H1 (cell line): ENCODE measurements around the gene SLC26A6. TPM values are rescaled to one million over a fixed set of nuclear protein-coding genes. Genes with fewer than 3 reads are reported as not detected.

Experiments used
- CTCF ChIA-PET: fragments of 300-600 bp; sonication (Branson Sonifier 250); formaldehyde crosslinking; loops from one replicate; lab custom pipeline; 2021; ENCODE audit not compliant: partially characterized antibody; lab: Charles Lee
- POLR2A ChIA-PET: fragments of 300-600 bp; sonication (Branson Sonifier 250); formaldehyde crosslinking; loops from one replicate; lab custom pipeline; 2021; ENCODE audit warnings: inconsistent platforms; ENCODE audit not compliant: partially characterized antibody; lab: Charles Lee
- DNase-seq, 2 experiments: peaks; one replicate each; pipeline versions ENCODE4 v3.0.0 to v3.0.0-alpha.2; 2010 to 2022; ENCODE audit warnings: low spot score in 2 of 2, low read depth in 1 of 2, mixed read lengths in 1 of 2
- FAIRE-seq: peaks from 2 replicates; lab custom pipeline; 2011; peaks lifted over from hg19 to GRCh38; lab: Jason Lieb, UNC
- H2AFZ ChIP-seq: 2 replicates; pipeline ENCODE4 v1.8.1; 2012; ENCODE audit warnings: low read length, inconsistent platforms
- H2AK5ac ChIP-seq: 2 replicates; pipeline ENCODE4 v1.6.1; 2013; ENCODE audit warnings: low read depth, low read length
- H2BK120ac ChIP-seq: replicated peaks from 2 replicates; pipeline ENCODE3; 2013; ENCODE audit warnings: low read depth, low read length, inconsistent platforms
- H2BK12ac ChIP-seq: 2 replicates; pipeline ENCODE4 v1.6.1; 2013; ENCODE audit warnings: low read depth, low read length
- H2BK15ac ChIP-seq: 2 replicates; pipeline ENCODE4 v1.6.1; 2013; ENCODE audit warnings: low read length
- H2BK20ac ChIP-seq: 2 replicates; pipeline ENCODE4 v1.6.1; 2013; ENCODE audit warnings: low read length
- H2BK5ac ChIP-seq: 2 replicates; pipeline ENCODE4 v1.6.1; 2013; ENCODE audit warnings: low read depth, low read length
- H3K14ac ChIP-seq: 2 replicates; pipeline ENCODE4 v1.6.1; 2013; ENCODE audit warnings: inconsistent platforms; ENCODE audit not compliant: insufficient read length
- H3K18ac ChIP-seq: 2 replicates; pipeline ENCODE4 v1.6.1; 2013; ENCODE audit warnings: low read length; ENCODE audit errors: extremely low read depth
- H3K23ac ChIP-seq: 2 replicates; pipeline ENCODE4 v1.6.1; 2013; ENCODE audit warnings: inconsistent platforms; ENCODE audit not compliant: insufficient read length
- H3K23me2 ChIP-seq: 2 replicates; pipeline ENCODE4 v1.6.1; 2013; ENCODE audit warnings: low read depth, low read length
- H3K27ac ChIP-seq: 2 replicates; pipeline ENCODE4 v1.6.1; 2011; ENCODE audit warnings: low read depth, low read length, inconsistent platforms
- H3K27me3 ChIP-seq, 4 experiments: replicated peaks in 1 of 4; 1 replicate in 1 of 4; 2 replicates in 3 of 4; pipeline versions ENCODE4 v1.6.1 to v1.8.1; 2011 to 2013; ENCODE audit warnings: low read length in 3 of 4, mild to moderate bottlenecking in 3 of 4, inconsistent platforms in 2 of 4, mixed read lengths in 2 of 4, moderate library complexity in 1 of 4; ENCODE audit not compliant: control insufficient read depth in 3 of 4, insufficient read depth in 3 of 4; ENCODE audit errors: extremely low read depth in 1 of 4
- H3K36me3 ChIP-seq, 4 experiments: 2 replicates each; pipeline versions ENCODE4 v1.6.1 to v1.8.1; 2011 to 2013; ENCODE audit warnings: mild to moderate bottlenecking in 4 of 4, low read length in 3 of 4, moderate library complexity in 2 of 4, control low read depth in 1 of 4, inconsistent platforms in 1 of 4; ENCODE audit not compliant: insufficient read depth in 4 of 4, control insufficient read depth in 2 of 4
- H3K4ac ChIP-seq: replicated peaks from 2 replicates; pipeline ENCODE3; 2013; ENCODE audit warnings: low read length, low read depth, mixed read lengths, inconsistent platforms; ENCODE audit not compliant: insufficient read length
- H3K4me1 ChIP-seq, 4 experiments: replicated peaks in 1 of 4; 1 replicate in 1 of 4; 2 replicates in 3 of 4; pipeline versions ENCODE4 v1.6.1 to v1.8.1; 2011 to 2013; ENCODE audit warnings: low read length in 3 of 4, inconsistent platforms in 2 of 4, mixed read lengths in 1 of 4; ENCODE audit not compliant: insufficient read depth in 4 of 4, control insufficient read depth in 3 of 4
- H3K4me2 ChIP-seq, 2 experiments: 2 replicates each; pipeline versions ENCODE4 v1.6.1 to v1.8.1; 2011 to 2013; ENCODE audit warnings: low read depth in 2 of 2, low read length in 2 of 2, control low read depth in 1 of 2, inconsistent platforms in 1 of 2, mild to moderate bottlenecking in 1 of 2; ENCODE audit not compliant: insufficient read depth in 1 of 2
- H3K4me3 ChIP-seq, 4 experiments: fragments of 200-600, 300-600 bp in 1 of 4; sonication (generic), shearing (Covaris generic), sonication (Bioruptor Twin) in 1 of 4; 2 replicates each; pipeline versions ENCODE4 v1.5.1 to v1.8.1; 2011 to 2016; ENCODE audit warnings: low read length in 4 of 4, low read depth in 3 of 4, control low read depth in 2 of 4, inconsistent platforms in 2 of 4, mild to moderate bottlenecking in 2 of 4, mixed read lengths in 1 of 4, moderate library complexity in 1 of 4; ENCODE audit not compliant: insufficient read depth in 2 of 4; ENCODE audit errors: extremely low read depth in 1 of 4
- H3K56ac ChIP-seq: replicated peaks from 2 replicates; pipeline ENCODE3; 2013; ENCODE audit warnings: low read depth, mild to moderate bottlenecking, mixed read lengths, low read length, inconsistent platforms; ENCODE audit not compliant: insufficient read length
- H3K79me1 ChIP-seq: 2 replicates; pipeline ENCODE4 v1.6.1; 2013; ENCODE audit warnings: low read depth, low read length, control low read depth
- H3K79me2 ChIP-seq, 2 experiments: 2 replicates each; pipeline versions ENCODE4 v1.6.1 to v1.8.1; 2012 to 2013; ENCODE audit warnings: low read length in 2 of 2, mild to moderate bottlenecking in 2 of 2, inconsistent platforms in 1 of 2; ENCODE audit not compliant: insufficient read depth in 2 of 2, control insufficient read depth in 1 of 2
- H3K9ac ChIP-seq, 4 experiments: replicated peaks in 1 of 4; 1 replicate in 1 of 4; 2 replicates in 3 of 4; pipeline versions ENCODE4 v1.6.1 to v1.8.1; 2011 to 2013; ENCODE audit warnings: low read depth in 3 of 4, low read length in 3 of 4, control low read depth in 2 of 4, mild to moderate bottlenecking in 2 of 4, moderate library complexity in 2 of 4, inconsistent platforms in 1 of 4; ENCODE audit errors: extremely low read depth in 1 of 4
- H3K9me3 ChIP-seq, 2 experiments: 2 replicates each; pipeline versions ENCODE4 v1.6.1 to v1.8.1; 2012 to 2013; ENCODE audit warnings: mild to moderate bottlenecking in 2 of 2, moderate library complexity in 2 of 2, control low read depth in 1 of 2, inconsistent platforms in 1 of 2, low read depth in 1 of 2, low read length in 1 of 2, mixed read lengths in 1 of 2; ENCODE audit not compliant: insufficient read depth in 2 of 2
- H4K20me1 ChIP-seq, 2 experiments: replicated peaks in 1 of 2; 2 replicates each; pipeline versions ENCODE3 to v1.8.1; 2011 to 2013; ENCODE audit warnings: inconsistent platforms in 2 of 2, low read length in 2 of 2, mild to moderate bottlenecking in 1 of 2; ENCODE audit not compliant: insufficient read depth in 2 of 2, control insufficient read depth in 1 of 2
- H4K5ac ChIP-seq: 2 replicates; pipeline ENCODE4 v1.6.1; 2013; ENCODE audit warnings: low read length, low read depth, mixed read lengths, inconsistent platforms; ENCODE audit not compliant: insufficient read length
- H4K8ac ChIP-seq: 2 replicates; pipeline ENCODE4 v1.8.0; 2013; ENCODE audit warnings: mild to moderate bottlenecking, moderate library complexity, low read length, inconsistent platforms; ENCODE audit not compliant: insufficient read depth; ENCODE audit errors: extremely low read depth
- H4K91ac ChIP-seq: replicated peaks from 2 replicates; pipeline ENCODE3; 2013; ENCODE audit warnings: low read length, mixed read lengths, inconsistent platforms; ENCODE audit not compliant: insufficient read length
- TBP ChIP-seq: IDR thresholded peaks from 2 replicates; pipeline ENCODE4 v1.6.1; 2011; ENCODE audit warnings: low read depth, low read length, improper control_type of control experiment
- WGBS, 2 experiments: shearing (Covaris generic) in 1 of 2; methylation state at CpG; one replicate each; pipeline versions ENCODE4 v1.1.6 to v1.1.7; 2013 to 2015; ENCODE audit warnings: low lambda C conversion rate in 2 of 2, mixed read lengths in 2 of 2, inconsistent platforms in 1 of 2, low coverage in 1 of 2, missing lambda C conversion rate in 1 of 2; ENCODE audit not compliant: insufficient replicate concordance in 2 of 2, insufficient coverage in 1 of 2, insufficient read length in 1 of 2; ENCODE audit errors: extremely low coverage in 1 of 2, missing lambda C conversion rate in 1 of 2; 5-methylcytosine and 5-hydroxymethylcytosine counted together
- polyA plus RNA-seq, 7 experiments: library from polyadenylated mRNA; depleted of rRNA in 3 of 7; stranded (reverse) in 5 of 7; unstranded in 2 of 7; fragments of >200 nt in 5 of 7; fragments of 200-250 nt in 2 of 7; gene quantifications; 1 replicate in 5 of 7; 2 replicates in 1 of 7; 4 replicates in 1 of 7; pipeline versions ENCODE4 v1.2.1 to v1.2.3, GENCODE V29; 2011 to 2013; ENCODE audit warnings: missing spikeins in 2 of 7, mixed read lengths in 2 of 7
- total RNA-seq: library from RNA; stranded (reverse); fragmentation: NEBNext Ultra II Directional; extraction: Animal tissue kit (Norgen Biotek cat#: 25700); gene quantifications from 2 replicates; pipeline ENCODE4 v1.2.1, GENCODE V29; 2021

Gene SLC26A6
- total and polyA plus RNA-seq, 2 of the 8 experiments (the other 6 are each of a cell fraction or from before 2014, with no cell fraction given) = 50.4 to 58.0 TPM

- WGBS, 2 experiments = 93% methylated on average over 7 of the region's 7 CpGs; no CpG with 5 or more reads in 1 of the 2 experiments
- Histone ChIP-seq H4K8ac (no peak overlapping the region), H3K27me3 (no peaks in the 10 kb centered on the region), H2BK12ac (no peak overlapping the region), H3K9ac (no peak overlapping the region), H2BK120ac (no peak overlapping the region), H4K20me1 (peaks cover 0 to 5% of the 10 kb centered on the region in 2 experiments), H3K79me2 (no peaks in the 10 kb centered on the region), H3K4me1 (peaks cover 0 to 6% (median 3%) of the 10 kb centered on the region in 4 experiments; a peak in 3 of 7 replicates), H3K27ac (no peak overlapping the region), H3K4ac (no peak overlapping the region), H2AFZ (no peak overlapping the region), H2AK5ac (no peak overlapping the region), H3K23ac (no peak overlapping the region), H4K5ac (no peak overlapping the region), H3K4me3 (no peak overlapping the region), H3K18ac (no peak overlapping the region), H3K36me3 (peaks cover 0 to 4% (median 0%) of the 10 kb centered on the region in 4 experiments; a peak in 3 of 8 replicates), H2BK20ac (no peak overlapping the region), H3K4me2 (no peak overlapping the region; a peak in 1 of 4 replicates), H3K23me2 (no peaks in the 10 kb centered on the region), H2BK5ac (no peak overlapping the region), H3K14ac (no peak overlapping the region), H3K79me1 (no peaks in the 10 kb centered on the region), H4K91ac (no peak overlapping the region), H2BK15ac (no peak overlapping the region), H3K56ac (no peak overlapping the region), H3K9me3 (no peaks in the 10 kb centered on the region)
- FAIRE-seq (no peak), DNase-seq (no peak)
- ChIA-PET POLR2A (interaction anchor here (0.7 to 7.9 kb wide), 7 partner anchors 8 to 30 kb away, joined by 4 to 75 read pairs (median 7); partner anchors contain the start of genes SLC26A6 and UQCRC1), CTCF (interaction anchor here (1.1 to 3.0 kb wide), 2 partner anchors 15 to 62 kb away, joined by 4 to 16 read pairs; partner anchors contain the start of gene SLC26A6)
- TF ChIP-seq TBP = no peak
Measured at GRCh38 chr3:48619541-48620524, 15.4 kb downstream of the SLC26A6 start.
